Endothelial cell of umbilical vein (primary cell): Measurements from ENCODE around the gene KAT8. TPM values are rescaled to one million over a fixed set of nuclear protein-coding genes. Genes with fewer than 3 reads are reported as not detected.

Experiments used
- BruUV-seq: library from RNA; stranded (reverse); fragments of 400-500 nt; replicated peaks from 2 replicates; lab custom pipeline; 2021; lab: Mats Ljungman, UMichigan
- CTCF ChIA-PET: fragments of 300-600, 350-600 bp; sonication (Branson Sonifier 250); formaldehyde crosslinking; loops from one replicate; lab custom pipeline; 2021; ENCODE audit warnings: antibody characterized with exemption, inconsistent platforms; lab: Charles Lee
- POLR2A ChIA-PET: fragments of 300-600, 350-600 bp; sonication (Branson Sonifier 250); formaldehyde crosslinking; loops from one replicate; lab custom pipeline; 2021; ENCODE audit warnings: antibody characterized with exemption, inconsistent platforms; lab: Charles Lee
- DNase-seq: peaks from one replicate; pipeline ENCODE4 v3.0.0-alpha.2; 2011; ENCODE audit warnings: low read depth, low spot score
- FAIRE-seq: peaks from 2 replicates; lab custom pipeline; 2011; peaks lifted over from hg19 to GRCh38; lab: Jason Lieb, UNC
- H2AFZ ChIP-seq: 2 replicates; pipeline ENCODE4 v1.6.0; 2012; ENCODE audit warnings: low read depth, low read length, control low read depth, inconsistent platforms
- H3K27ac ChIP-seq: 2 replicates; pipeline ENCODE4 v1.5.1; 2011; ENCODE audit warnings: low read depth, mild to moderate bottlenecking, control low read depth, low read length, moderate library complexity; ENCODE audit not compliant: insufficient read depth
- H3K27me3 ChIP-seq, 2 experiments: 2 replicates each; pipeline versions ENCODE4 v1.6.0 to v1.6.1; 2011; ENCODE audit warnings: low read length in 2 of 2, mixed read lengths in 1 of 2; ENCODE audit not compliant: control insufficient read depth in 2 of 2, insufficient read depth in 2 of 2
- H3K36me3 ChIP-seq, 2 experiments: 2 replicates in 1 of 2; 3 replicates in 1 of 2; pipeline ENCODE4 v1.5.1; 2011; ENCODE audit warnings: low read length in 2 of 2, mild to moderate bottlenecking in 1 of 2, moderate library complexity in 1 of 2; ENCODE audit not compliant: control insufficient read depth in 2 of 2, insufficient read depth in 2 of 2; ENCODE audit errors: extremely low read depth in 1 of 2
- H3K4me1 ChIP-seq: 3 replicates; pipeline ENCODE4 v1.5.1; 2011; ENCODE audit warnings: mild to moderate bottlenecking, low read length; ENCODE audit not compliant: control insufficient read depth, insufficient read depth; ENCODE audit errors: extremely low read depth
- H3K4me2 ChIP-seq: 2 replicates; pipeline ENCODE4 v1.6.1; 2011; ENCODE audit warnings: low read length, control low read depth, mixed read lengths; ENCODE audit not compliant: insufficient read depth
- H3K4me3 ChIP-seq, 3 experiments: fragments of 200-600 bp in 1 of 3; sonication (generic), shearing (Covaris generic) in 1 of 3; replicated peaks in 1 of 3; 2 replicates each; pipeline ENCODE4 v1.5.1; 2011 to 2016; ENCODE audit warnings: control low read depth in 3 of 3, low read length in 3 of 3, mild to moderate bottlenecking in 2 of 3, inconsistent platforms in 1 of 3, low read depth in 1 of 3, moderate library complexity in 1 of 3; ENCODE audit not compliant: insufficient read depth in 1 of 3
- H3K79me2 ChIP-seq: 2 replicates; pipeline ENCODE4 v1.6.0; 2012; ENCODE audit warnings: low read length, inconsistent platforms; ENCODE audit not compliant: control insufficient read depth, insufficient read depth
- H3K9ac ChIP-seq: replicated peaks from 2 replicates; pipeline ENCODE3; 2011; ENCODE audit warnings: low read length, control low read depth; ENCODE audit not compliant: insufficient read depth; ENCODE audit errors: extremely low read depth
- H3K9me1 ChIP-seq: replicated peaks from 3 replicates; pipeline ENCODE4 v1.6.0; 2011; ENCODE audit warnings: mild to moderate bottlenecking, low read length; ENCODE audit not compliant: control insufficient read depth, insufficient read depth; ENCODE audit errors: extremely low read depth
- H3K9me3 ChIP-seq: replicated peaks from 2 replicates; pipeline ENCODE4 v1.5.1; 2012; ENCODE audit warnings: low read length, inconsistent platforms; ENCODE audit not compliant: control insufficient read depth, insufficient read depth
- H4K20me1 ChIP-seq: replicated peaks from 2 replicates; pipeline ENCODE3; 2011; ENCODE audit warnings: mild to moderate bottlenecking, low read length; ENCODE audit not compliant: control insufficient read depth, insufficient read depth; ENCODE audit errors: extremely low read depth
- CTCF ChIP-seq, 2 donors: IDR thresholded peaks; 1 replicate in 1 of 2; 2 replicates in 1 of 2; pipeline ENCODE4 v1.5.1; 2011; ENCODE audit warnings: low read length in 2 of 2, mild to moderate bottlenecking in 2 of 2, moderate library complexity in 2 of 2, control low read depth in 1 of 2, inconsistent platforms in 1 of 2, low read depth in 1 of 2; ENCODE audit not compliant: insufficient read depth in 1 of 2; ENCODE audit errors: extremely low read depth in 1 of 2
- EZH2 ChIP-seq: IDR thresholded peaks from 2 replicates; pipeline ENCODE4 v1.6.1; 2012; ENCODE audit warnings: borderline replicate concordance, low read depth, mild to moderate bottlenecking, moderate library complexity, low read length, inconsistent platforms; ENCODE audit not compliant: severe bottlenecking
- FOS ChIP-seq: IDR thresholded peaks from 2 replicates; pipeline ENCODE4 v1.6.1; 2011; ENCODE audit warnings: mild to moderate bottlenecking, low read length, moderate library complexity, borderline replicate concordance; ENCODE audit not compliant: insufficient read depth
- GATA2 ChIP-seq: IDR thresholded peaks from 2 replicates; pipeline ENCODE4 v1.7.0; 2011; ENCODE audit warnings: low read depth, mild to moderate bottlenecking, moderate library complexity, mixed read lengths, low read length; ENCODE audit not compliant: insufficient read length, insufficient read depth
- JUN ChIP-seq: IDR thresholded peaks from 2 replicates; pipeline ENCODE4 v1.6.1; 2011; ENCODE audit warnings: borderline replicate concordance, low read depth; ENCODE audit not compliant: insufficient read length, insufficient read depth
- MAX ChIP-seq: IDR thresholded peaks from 2 replicates; pipeline ENCODE4 v1.6.1; 2011; ENCODE audit not compliant: insufficient read depth, insufficient read length
- MYC ChIP-seq: IDR thresholded peaks from one replicate; pipeline ENCODE4 v1.6.1; 2011; ENCODE audit warnings: mild to moderate bottlenecking, low read depth, low read length
- POLR2A ChIP-seq: IDR thresholded peaks from 2 replicates; pipeline ENCODE4 v1.6.1; 2012; ENCODE audit warnings: low read depth, mild to moderate bottlenecking, control low read depth, low read length
- POLR2AphosphoS5 ChIP-seq: IDR thresholded peaks from 2 replicates; pipeline ENCODE4 v1.6.1; 2012; ENCODE audit warnings: low read depth, mild to moderate bottlenecking, control low read depth, low read length, moderate library complexity; ENCODE audit not compliant: insufficient read depth
- dilution Hi-C: fragments of 300-500 bp; cut with MboI; formaldehyde crosslinking; loops from one replicate; pipeline ENCODE4 v1.15.0; 2019; ENCODE audit warnings: low sequenced_read_pairs; ENCODE audit not compliant: extremely low pct_ligation_motif_present
- intact Hi-C: fragments of 100-400 bp; cut with micrococcal nuclease; formaldehyde crosslinking; loops from one replicate; pipeline ENCODE4 v1.10.0; 2022
- polyA plus RNA-seq, 4 experiments: library from polyadenylated mRNA; depleted of rRNA in 3 of 4; stranded (reverse) in 3 of 4; unstranded in 1 of 4; fragments of >200 nt; gene quantifications; 2 replicates each; pipeline versions ENCODE4 v1.2.1 to v1.2.3, GENCODE V29; 2011 to 2012; ENCODE audit warnings: missing spikeins in 1 of 4
- total RNA-seq: library from RNA; stranded (reverse); gene quantifications from 2 replicates; pipeline ENCODE4 v1.2.3, GENCODE V29; 2021

The KAT8 gene
- total and polyA plus RNA-seq, 2 donors (not counting 3 experiments of a cell fraction or from before 2014, with no cell fraction given), result 30.7 to 42.8 TPM

GRCh38 chr16:31090540-31090939, 26.9 kb upstream of the KAT8 start:
- Histone ChIP-seq H2AFZ (no peak overlapping the region), H3K4me3 (no peak overlapping the region), H3K27ac (no peak overlapping the region), H3K79me2 (peaks cover 10% of the 10 kb centered on the region), H3K36me3 (peaks cover 2 to 6% of the 10 kb centered on the region in 2 experiments), H3K27me3 (no peaks in the 10 kb centered on the region), H3K4me1 (peaks cover 3% of the 10 kb centered on the region), H3K9me1 (no peaks in the 10 kb centered on the region), H3K4me2 (no peak overlapping the region), H4K20me1 (no peaks in the 10 kb centered on the region), H3K9me3 (no peaks in the 10 kb centered on the region), H3K9ac (no peak overlapping the region)
- intact Hi-C loops, result no loop called here
- ChIA-PET CTCF (interaction anchor here (2.5 to 6.5 kb wide), 2 partner anchors 52 to 107 kb away, joined by 7 to 66 read pairs; partner anchors contain the start of gene HSD3B7), POLR2A (no interaction called here)
- no peak for DNase-seq
- TF ChIP-seq CTCF (IDR thresholded peaks at IDR 0.05; ENCODE audit: extremely low read depth in 1 of 2, insufficient read depth in 1 of 2, low read depth in 1 of 2, low read length in 2 of 2) (no peak), GATA2 (no peak), MYC (no peak), EZH2 (no peak), MAX (no peak), FOS (no peak), JUN (no peak), POLR2A (no peak), POLR2AphosphoS5 (no peak)
- BruUV-seq, result no TSS peak
- dilution Hi-C loops, result no loop called here
- FAIRE-seq, result no peak
